Measurements from ENCODE around the gene ANKIB1.
"Not testable (repeated sequence)": the region's sequence is repeated elsewhere in the genome, so short reads cannot be mapped to it uniquely, and the experiment has no call there.

The ANKIB1 gene

DNA sequence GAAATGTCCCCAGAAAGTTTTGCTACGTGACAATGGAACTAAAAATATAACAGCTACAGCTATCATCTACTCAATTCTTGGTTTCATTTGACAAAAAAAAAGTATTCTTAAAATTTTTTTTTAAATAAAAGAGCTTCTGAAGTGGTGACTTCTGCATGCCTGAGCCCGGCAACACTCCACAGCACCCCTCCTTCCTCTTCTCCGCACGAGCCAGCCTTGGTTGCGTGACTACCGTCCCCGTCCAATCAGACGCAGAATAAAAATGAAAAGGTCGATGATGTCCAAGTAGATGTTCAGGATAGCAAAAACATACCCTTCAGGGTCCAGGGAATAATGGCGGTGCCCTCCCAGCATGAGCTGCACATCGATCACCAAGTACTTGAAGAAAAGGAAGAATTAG lies 167.0 kb downstream of the ANKIB1 start:
- no peak for DNase-seq

DNA sequence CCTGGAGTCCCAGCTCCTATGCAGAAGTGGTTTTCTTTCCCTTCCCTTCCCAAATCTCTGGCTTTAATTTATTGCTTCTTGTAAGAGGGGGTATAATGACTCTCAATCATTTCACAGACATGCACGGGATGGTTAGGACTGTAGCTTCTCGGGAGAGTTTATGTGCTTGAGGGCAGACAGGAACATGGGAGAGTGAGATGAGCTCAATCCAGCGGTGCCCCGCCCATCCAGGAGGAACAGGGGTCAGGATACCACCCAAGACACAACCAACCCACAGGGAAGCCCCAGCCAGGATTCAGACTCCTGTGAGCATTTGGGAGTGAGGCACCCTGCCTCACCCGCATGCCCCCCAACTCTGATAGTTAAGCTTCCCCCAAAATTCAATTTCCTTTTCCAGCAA lies 167.8 kb downstream of the ANKIB1 start:
- no peak for DNase-seq

DNA sequence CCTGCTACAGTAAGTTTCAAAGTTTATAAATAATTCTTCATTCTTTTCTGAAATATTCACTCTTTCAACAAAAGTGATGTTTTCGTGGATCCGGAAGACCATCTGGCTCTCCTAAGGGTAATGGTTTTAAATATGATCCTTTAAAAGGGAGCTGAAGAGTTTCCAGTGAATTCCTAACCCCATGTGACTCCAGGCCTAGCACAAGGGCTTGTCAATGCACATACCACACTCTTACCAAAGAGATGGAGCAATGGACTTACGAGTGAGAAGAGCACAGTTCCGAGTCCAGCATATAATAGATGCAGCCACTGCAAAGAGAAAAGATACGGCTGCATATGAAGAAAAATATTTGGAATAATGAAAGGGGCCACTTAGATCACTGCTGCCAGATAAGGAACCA lies 169.5 kb downstream of the ANKIB1 start:
- DNase-seq, result no peak

DNA sequence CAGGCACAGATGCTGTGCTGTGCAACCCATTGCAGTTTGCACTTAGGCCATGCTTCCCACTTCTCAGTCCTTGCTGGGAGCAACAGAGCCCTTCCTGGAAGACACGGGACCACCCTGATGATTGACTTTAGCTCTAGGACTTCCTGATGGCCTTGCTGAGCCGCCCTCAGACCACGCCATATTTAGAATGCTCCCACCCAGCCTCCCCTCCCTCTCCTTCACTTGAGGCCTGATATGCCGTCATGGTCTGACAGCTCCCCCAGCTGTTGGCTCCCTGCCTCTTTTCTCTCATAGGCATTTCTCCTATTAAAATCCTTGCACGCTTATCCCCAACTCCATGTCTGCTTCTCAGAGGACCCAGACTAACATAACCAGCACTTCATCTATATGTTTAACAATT lies 172.1 kb downstream of the ANKIB1 start:
- DNase-seq, result no peak

DNA sequence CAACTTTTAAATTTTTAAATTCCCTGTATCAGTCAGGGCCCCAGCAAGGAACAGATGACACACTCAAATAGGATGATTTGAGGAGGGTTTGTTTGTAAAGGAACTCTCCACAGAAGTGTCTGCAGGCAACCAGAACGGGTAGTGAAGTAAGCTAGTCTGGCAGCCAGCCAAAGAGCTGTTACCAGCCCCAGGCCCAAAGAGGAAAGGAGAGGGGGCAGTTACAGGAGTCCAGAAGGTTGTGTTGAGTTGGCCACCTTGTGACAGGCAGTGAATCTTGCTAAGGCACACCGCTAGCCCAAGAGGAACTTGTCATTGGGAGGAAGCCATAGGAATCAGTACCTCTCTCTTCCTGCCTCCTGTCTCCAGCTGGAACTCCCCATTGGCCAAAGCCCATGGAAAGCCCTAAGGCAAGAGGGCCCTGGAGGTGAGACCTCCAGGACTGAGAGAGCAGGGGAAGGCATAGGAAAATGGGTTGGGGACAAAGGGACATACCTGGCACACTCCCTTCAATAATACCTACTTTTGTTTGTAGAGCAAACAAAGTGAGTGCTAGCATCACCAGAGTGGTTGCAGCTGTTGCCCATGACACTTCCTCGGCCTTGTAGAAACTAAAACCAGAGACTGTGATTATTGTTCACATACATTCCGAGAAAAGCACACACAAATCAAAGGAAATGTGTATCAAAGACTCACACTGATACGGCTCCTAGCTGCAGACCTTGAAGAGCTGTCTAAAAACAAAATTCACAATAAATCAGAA lies 176.1 kb downstream of the ANKIB1 start:
- peak; percentile 6 for DNase-seq

DNA sequence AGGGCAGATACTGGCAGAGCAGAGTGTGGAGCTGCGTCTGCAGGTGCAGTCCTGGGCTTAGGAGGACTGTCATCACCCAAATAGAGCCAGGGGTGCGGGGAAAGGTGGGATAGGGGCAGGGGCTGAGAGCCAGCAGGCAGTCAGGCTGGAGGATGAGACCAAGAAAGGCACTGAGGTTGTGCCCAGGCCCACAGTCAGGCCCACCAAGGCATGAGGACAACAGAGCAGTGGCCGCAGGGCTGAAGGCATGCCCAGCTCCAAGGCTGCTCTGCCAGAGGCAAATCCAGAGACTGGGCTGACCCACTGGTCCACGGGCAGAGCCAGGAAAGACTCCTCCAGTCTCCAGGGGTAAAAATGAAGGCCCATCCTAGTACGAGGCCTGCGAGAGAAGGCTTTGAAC lies 177.2 kb downstream of the ANKIB1 start:
- DNase-seq, result no peak

DNA sequence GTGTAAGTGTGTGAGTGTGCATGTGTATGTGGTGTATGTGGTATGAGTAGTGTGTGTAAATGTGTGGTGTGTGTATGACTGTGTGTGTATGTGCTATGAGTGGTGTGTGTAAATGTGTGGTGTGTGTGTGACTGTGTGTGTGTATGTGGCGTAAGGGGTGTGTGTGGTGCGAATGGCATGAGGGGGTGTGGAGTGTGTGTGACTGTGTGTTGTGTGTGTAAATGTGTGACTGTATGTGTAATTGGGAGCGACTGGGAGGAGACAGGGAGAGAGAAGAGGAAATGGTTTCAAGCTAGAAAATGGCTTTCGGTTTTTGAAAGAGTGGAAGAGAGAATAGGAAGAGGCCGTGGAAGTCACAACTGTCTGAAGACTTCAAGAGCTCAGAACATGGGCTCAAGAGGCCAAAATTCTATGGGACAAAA lies 177.9 kb downstream of the ANKIB1 start:
- no peak for DNase-seq

DNA sequence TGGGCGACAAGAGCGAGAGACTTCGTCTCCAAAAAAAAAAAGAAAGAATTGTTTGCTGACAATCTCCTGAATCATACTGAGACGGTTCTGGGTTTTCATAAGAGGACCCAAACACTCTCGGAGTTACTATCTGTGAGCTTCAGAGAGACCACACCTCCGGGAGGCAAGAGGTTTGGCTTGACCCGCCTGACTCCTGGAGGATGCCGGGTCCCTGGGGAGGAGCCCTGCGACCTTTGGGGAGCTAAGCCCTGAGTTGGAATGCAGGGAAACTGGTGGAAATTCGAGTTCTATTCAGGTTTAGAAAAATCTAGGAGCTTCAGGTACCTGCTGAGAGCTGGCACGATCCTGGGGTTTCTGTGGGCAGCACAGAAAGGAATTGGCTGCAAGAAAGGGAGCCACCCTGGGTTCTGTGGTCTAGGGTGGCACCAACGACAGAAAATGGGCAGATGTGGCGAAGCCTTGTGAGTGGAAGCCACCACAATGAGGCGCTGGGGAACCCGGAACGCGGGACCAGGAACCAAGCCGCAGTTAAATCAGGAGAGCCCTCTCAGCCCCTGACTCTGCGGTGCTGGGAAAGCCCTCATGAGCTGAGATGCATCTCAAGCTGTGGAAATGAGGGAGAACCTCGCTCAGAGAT lies 179.7 kb downstream of the ANKIB1 start:
- DNase-seq, result no peak

DNA sequence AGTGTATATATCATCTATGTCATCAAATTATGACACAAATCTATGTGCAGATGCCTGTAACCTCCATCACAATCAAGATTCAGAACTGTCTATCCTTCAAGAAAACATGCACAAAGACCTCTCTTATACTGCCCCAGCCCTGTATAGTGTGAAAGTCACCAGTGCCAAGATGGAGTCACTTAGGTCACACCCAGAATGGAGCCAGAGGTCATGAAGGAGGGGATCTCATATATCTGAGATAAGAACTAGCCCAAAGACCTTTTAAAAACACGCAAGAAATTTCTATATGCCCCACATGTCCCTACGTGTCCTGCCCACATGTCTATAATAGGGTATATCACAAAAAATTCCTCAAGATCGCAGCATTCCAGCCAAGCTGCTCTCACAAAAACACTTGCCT lies 181.4 kb downstream of the ANKIB1 start:
- no peak for DNase-seq

DNA sequence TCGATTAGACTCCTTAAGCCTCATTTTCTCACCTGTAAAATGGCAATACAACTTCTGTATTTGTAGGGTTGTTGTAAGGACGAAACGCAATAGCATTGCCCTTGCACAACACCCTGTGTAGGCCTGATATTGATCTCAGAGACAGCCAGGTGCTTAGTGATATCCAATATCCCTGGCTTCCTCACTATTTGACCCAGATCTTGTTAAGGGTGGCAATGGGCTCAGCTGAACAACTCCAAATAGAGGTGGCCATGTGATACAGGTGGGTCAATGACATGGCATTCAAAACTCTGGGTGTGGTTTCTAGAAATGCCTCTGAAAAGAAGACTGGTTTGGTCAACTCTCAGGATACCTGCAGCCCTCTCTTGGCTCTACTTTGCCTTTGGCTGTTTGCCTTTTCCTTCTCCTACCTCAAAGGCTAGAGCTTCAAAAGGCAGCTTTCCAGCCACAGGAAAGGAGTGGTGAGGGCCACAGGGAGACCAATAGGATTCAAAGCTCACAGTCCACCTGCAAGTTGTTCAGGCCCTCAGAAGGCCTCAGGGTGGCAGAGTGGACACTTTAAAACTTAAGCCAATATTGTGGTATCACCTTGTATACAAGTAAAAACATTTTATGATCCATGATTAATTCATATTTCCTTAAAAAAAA lies 186.6 kb downstream of the ANKIB1 start:
- DNase-seq, result no peak

DNA sequence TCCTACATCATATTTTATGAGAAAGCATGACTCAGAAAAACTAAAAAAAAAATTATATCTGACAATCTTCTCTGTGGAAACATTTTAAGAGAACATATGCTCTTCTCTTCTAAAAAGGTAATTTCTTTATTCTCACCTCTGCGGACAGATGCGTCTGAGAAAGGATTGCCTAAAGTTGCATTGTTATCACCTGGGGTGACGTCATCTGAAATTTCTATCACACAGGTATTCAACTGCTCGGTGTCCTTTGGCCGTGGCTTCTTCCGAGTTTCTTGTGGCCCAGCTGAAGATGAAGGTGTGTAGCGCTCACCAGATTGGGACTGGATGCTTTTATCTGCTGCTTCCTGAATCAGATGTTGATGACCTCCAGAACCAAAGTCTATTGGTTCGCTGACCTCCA lies 187.2 kb downstream of the ANKIB1 start:
- no peak for DNase-seq

DNA sequence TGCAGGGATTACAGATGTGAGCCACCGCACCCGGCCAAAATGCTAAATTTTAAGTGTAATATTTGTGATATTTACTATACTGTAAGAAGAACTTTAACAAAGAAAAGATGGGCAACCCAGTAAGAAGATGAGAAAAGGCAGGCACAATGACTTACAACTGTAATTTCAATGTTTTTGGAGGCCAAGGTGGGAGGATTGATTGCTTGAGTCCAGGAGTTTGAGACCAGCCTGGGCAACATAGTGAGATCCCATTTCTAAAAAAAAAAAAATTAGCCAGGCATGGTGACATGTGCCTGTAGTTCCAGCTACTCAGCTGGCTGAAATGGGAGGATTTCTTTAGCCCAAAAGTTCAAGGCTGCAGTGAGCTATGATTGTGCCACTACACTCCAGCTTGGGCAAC lies 189.8 kb downstream of the ANKIB1 start:
- no peak for DNase-seq

DNA sequence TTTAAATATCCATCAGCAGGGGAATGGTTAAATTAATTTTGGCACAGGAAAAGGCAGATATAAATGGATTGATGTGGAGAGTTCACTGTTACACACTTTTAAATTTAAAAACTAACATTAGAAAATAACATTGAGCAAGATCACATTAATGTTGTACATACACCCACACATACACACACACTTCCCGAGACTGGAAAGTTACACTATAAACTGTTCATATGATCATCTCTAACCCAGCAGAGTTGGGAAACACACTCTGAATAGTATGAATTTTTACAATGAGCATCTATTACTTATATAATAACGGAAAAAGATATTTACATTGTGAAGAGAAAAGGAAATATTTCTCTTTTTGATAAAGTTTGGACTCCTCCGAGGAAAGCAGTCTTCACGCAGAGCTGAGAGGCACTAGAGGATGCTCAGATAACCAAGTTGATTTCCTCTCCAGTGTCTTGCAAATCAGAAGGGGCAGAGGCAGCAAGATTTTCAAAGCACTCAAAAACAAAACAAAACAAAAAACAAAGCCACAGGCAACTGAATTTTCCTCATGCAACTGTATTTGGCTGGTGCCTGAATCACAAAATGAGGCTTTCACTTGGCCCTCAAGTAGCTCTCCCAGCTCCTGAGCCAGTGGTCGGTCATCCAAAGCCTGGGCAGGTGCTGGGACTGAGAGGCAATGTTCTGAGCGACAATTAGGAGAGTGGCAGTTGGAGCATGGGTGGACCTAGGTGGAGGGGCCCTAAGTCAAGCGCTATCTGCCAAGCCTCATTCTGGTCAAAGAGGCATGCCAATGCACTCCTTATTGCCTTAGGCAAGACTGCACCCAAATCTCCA lies 191.1 kb downstream of the ANKIB1 start:
- DNase-seq, result no peak

DNA sequence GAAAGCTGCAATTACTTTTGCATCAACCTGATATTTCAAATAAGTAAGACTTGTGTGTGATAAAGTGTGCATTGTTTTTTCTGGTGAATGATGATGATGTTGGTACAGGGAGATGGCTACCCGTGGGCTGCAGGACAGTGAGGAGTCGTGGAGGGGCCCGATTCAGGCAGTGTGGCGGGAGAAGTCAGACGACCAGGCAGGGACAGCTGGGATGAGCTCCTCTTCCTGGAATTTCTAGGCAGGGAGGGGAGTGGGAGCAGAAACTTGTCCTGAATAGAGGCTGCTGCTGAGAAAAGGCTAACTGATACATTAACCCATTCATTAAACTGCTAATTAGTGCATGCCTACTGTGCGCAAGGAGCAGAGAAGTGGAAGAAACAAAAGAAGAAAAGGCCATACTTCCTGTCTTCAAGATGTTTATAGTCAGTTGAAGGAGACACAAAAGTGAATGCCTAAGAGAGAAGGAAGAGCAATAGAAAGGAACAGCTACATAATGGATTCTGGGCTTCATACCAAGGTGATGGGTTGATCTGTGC lies 192.2 kb downstream of the ANKIB1 start:
- DNase-seq, result no peak

DNA sequence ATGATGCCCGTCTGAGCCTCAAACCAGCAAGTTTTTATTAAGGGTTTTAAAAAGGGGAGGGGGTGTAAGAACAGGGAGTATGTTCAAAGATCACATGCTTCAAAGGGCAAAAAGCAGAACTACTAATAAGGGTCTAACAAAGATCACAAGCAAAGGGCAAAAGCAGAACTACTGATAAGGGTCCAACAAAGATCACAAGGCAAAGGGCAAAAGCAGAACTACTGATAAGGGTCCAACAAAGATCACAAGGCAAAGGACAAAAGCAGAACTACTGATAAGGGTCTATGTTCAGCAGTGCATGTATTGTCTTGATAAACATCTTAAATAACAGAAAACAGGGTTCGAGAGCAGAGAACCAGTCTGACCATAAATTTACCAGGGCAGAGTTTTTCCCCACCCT lies 196.9 kb downstream of the ANKIB1 start:
- DNase-seq, result not testable (repeated sequence)

DNA sequence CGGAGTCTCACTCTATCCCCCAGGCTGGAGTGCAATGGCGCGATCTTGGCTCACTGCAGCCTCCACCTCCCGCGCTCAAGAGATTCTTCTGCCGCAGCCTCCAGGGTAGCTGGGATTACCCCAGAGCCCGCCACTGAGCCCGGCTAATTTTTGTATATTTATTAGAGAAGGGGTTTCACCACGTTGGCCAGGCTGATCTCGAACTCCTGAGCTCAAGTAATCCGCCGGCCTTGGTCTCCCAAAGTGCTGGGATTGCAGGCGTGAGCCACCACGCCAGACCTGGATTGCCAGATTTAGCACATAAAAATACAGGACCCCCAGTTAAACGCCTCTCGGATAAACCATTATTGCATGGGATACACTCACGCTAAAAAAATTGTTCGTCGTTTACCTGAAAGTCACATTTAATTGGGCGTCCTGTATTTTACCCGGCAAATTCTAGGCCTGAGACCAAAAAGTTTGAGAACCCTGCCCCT lies 201.1 kb downstream of the ANKIB1 start:
- DNase-seq, result no peak

DNA sequence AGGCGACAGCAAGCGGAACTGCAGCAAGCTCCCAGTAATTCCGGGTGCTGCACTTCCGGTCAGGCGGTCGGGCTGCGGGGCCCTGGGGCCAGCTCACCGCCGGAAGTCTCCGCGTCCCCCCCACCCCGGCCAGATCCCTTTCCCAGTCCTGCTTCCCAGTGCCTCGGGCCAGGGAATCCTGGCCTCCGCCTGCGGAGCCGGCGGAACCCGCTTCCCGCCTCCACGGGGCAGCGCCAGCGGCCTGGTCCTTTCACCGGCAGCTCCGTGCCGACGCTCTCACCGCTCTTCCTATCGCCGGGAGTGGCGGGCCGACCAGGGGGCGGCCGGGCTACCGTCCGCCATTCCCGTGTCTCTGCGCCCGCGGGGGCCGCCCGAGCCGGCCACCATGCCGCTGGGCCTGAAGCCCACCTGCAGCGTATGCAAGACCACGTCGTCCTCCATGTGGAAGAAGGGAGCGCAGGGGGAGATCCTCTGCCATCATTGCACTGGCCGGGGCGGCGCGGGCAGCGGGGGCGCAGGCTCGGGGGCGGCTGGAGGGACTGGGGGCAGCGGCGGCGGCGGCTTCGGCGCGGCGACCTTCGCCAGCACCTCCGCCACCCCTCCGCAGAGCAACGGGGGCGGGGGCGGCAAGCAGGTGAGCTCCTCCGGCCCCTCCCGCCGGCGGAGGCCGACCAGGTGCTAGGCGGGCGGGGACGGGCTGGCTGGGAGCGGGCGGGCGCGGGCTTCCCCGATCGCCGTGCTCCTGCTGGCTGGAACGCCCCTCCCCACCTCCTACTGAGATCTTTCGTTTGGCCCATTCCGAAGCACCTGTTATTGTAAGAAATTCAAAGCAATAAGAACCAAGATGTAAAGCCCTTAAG lies 201.8 kb downstream of the ANKIB1 start, which contains the start of gene GATAD1:
TSS of gene GATAD1 (plus strand) at position 138 of the 860 bp plus-strand sequence. CDS start at position 386, 248 bp downstream.
- DNase-seq, result peak; percentile 91

DNA sequence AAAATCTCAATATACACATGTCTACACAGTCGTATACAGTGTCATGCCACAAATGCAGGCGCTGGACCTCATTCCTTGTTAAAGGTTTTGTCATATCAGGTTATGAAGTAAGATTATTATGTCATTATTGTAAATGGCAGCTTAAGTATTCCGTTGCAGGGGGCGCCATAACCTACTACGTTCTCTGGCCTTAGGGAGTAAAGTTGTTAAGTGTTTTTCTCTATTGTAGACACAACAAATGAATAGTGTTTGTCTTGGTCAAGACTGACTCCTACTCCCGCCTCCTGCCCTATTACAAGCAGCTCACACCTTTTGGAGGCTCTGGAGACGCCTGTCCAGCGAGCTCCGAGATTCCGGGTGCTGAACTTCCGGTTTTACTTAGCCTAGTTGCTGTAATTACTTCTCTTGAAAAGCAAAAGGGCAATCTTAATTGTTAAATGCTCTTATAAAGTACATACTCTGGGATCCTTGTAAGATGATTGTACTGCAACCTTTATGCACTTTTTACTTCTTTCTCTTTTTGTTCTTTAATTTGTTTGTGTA lies 202.5 kb downstream of the ANKIB1 start:
- DNase-seq, result peak; percentile 50

All from fibroblast of skin of right biceps (primary cell).